ENCODE data around the gene ACP6. TPM values are rescaled to one million over a fixed set of nuclear protein-coding genes. Genes with fewer than 3 reads are reported as not detected.

ACP6 gene
- total RNA-seq, 1 experiment from 2014 or later, result 12.0 TPM

GRCh38 chr1:147665521-147665920 lies 4.8 kb downstream of the ACP6 start:
- Histone ChIP-seq H3K27me3 (ENCODE audit: control insufficient read depth, insufficient read depth, low read length) (no peaks in the 10 kb centered on the region), H3K27ac (ENCODE audit: low read length) (no peak overlapping the region), H3K36me3 (ENCODE audit: control insufficient read depth, insufficient read depth, low read length) (no peaks in the 10 kb centered on the region), H3K9me3 (ENCODE audit: control insufficient read depth, insufficient read depth, low read depth, low read length) (no peaks in the 10 kb centered on the region), H3K4me3 (ENCODE audit: low read depth in 2 of 2, low read length in 2 of 2) (no peak overlapping the region), H3K4me1 (ENCODE audit: control insufficient read depth, insufficient read depth, low read length) (peaks cover 8% of the 10 kb centered on the region; the same call in 1 of the 2 replicates)
- in situ Hi-C loops (cut with HindIII; ENCODE audit: low pct_unique_long_range_greater_than_20kb, low sequenced_read_pairs) (no loop called here), intact Hi-C loops (cut with micrococcal nuclease; ENCODE audit: unreplicated experiment) (no loop called here)
- ChIA-PET POLR2A (no interaction called here), CTCF (no interaction called here)
- ATAC-seq, result no peak
- no TSS peak for BruUV-seq (replicated peaks)
- TF ChIP-seq, protein P1, sequence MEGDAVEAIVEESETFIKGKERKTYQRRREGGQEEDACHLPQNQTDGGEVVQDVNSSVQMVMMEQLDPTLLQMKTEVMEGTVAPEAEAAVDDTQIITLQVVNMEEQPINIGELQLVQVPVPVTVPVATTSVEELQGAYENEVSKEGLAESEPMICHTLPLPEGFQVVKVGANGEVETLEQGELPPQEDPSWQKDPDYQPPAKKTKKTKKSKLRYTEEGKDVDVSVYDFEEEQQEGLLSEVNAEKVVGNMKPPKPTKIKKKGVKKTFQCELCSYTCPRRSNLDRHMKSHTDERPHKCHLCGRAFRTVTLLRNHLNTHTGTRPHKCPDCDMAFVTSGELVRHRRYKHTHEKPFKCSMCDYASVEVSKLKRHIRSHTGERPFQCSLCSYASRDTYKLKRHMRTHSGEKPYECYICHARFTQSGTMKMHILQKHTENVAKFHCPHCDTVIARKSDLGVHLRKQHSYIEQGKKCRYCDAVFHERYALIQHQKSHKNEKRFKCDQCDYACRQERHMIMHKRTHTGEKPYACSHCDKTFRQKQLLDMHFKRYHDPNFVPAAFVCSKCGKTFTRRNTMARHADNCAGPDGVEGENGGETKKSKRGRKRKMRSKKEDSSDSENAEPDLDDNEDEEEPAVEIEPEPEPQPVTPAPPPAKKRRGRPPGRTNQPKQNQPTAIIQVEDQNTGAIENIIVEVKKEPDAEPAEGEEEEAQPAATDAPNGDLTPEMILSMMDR (IDR thresholded peaks at IDR 0.05), result peak; percentile 37; the same call in 1 of the 2 replicates
- no peak for TF ChIP-seq TCF7L2 (IDR thresholded peaks at IDR 0.05; ENCODE audit: low read depth, low read length)
- no peak for TF ChIP-seq POLR2AphosphoS5 (IDR thresholded peaks at IDR 0.05; ENCODE audit: low read depth, low read length)
- DNase-seq (ENCODE audit: low read depth, low spot score), result no peak

GRCh38 chr1:147664206-147664605 lies 6.1 kb downstream of the ACP6 start:
- BruUV-seq (replicated peaks), result no TSS peak
- no peak for ATAC-seq
- TF ChIP-seq SIN3A (IDR thresholded peaks at IDR 0.05; ENCODE audit: borderline replicate concordance, insufficient read depth, low read depth, low read length), result no peak
- TF ChIP-seq POLR2AphosphoS5 (IDR thresholded peaks at IDR 0.05; ENCODE audit: low read depth, low read length), result no peak
- TF ChIP-seq REST (IDR thresholded peaks at IDR 0.05; ENCODE audit: insufficient read depth in 1 of 2, low read depth in 2 of 2, low read length in 1 of 2), result no peak
- TF ChIP-seq TCF7L2 (IDR thresholded peaks at IDR 0.05; ENCODE audit: low read depth, low read length), result no peak
- TF ChIP-seq, protein P1 (IDR thresholded peaks at IDR 0.05), result no peak
- intact Hi-C loops (cut with micrococcal nuclease; ENCODE audit: unreplicated experiment) (no loop called here), in situ Hi-C loops (cut with HindIII; ENCODE audit: low pct_unique_long_range_greater_than_20kb, low sequenced_read_pairs) (no loop called here)
- Histone ChIP-seq H3K4me3 (ENCODE audit: low read depth in 2 of 2, low read length in 2 of 2) (no peak overlapping the region), H3K36me3 (ENCODE audit: control insufficient read depth, insufficient read depth, low read length) (no peaks in the 10 kb centered on the region), H3K4me1 (ENCODE audit: control insufficient read depth, insufficient read depth, low read length) (peaks cover 6% of the 10 kb centered on the region; the same call in 1 of the 2 replicates), H3K9me3 (ENCODE audit: control insufficient read depth, insufficient read depth, low read depth, low read length) (no peaks in the 10 kb centered on the region), H3K27me3 (ENCODE audit: control insufficient read depth, insufficient read depth, low read length) (no peaks in the 10 kb centered on the region), H3K27ac (ENCODE audit: low read length) (no peak overlapping the region)
- POLR2A ChIA-PET, result no interaction called here
- CTCF ChIA-PET, result interaction anchor here (1.3 kb wide), 1 partner anchor 37 kb away, joined by 3 read pairs; no protein-coding TSS in a partner anchor
- no peak for DNase-seq (ENCODE audit: low read depth, low spot score)

Measured in Panc1 (cell line).